NAMALWA (cell line): ENCODE data around the gene PPP2R5D.
A peak's percentile ranks its signal among the peaks of the same experiment; 100 is the strongest.

Experiments used
- DNase-seq: peaks from one replicate; pipeline ENCODE4 v3.0.0-alpha.2; 2015; ENCODE audit warnings: low spot score

PPP2R5D gene

GRCh38 chr6:43059168-43060033 is 75.0 kb downstream of the PPP2R5D start, which contains the start of the genes KLC4 and MRPL2:
KLC4 (plus strand) TSS chr6:43059631; CDS start chr6:43061336, 1,705 bp downstream.
MRPL2 (minus strand) TSS chr6:43059434; CDS start chr6:43059381, 53 bp downstream.
- peak; percentile 99 for DNase-seq

GRCh38 chr6:43060034-43060754 is 75.8 kb downstream of the PPP2R5D start:
- no peak for DNase-seq

- DNase-seq: no peak
Measured at GRCh38 chr6:43060755-43061633, 76.6 kb downstream of the PPP2R5D start.

GRCh38 chr6:43061861-43062260 is 77.5 kb downstream of the PPP2R5D start:
- no peak for DNase-seq
